HEK293T (cell line): ENCODE measurements around the gene GCA.
A peak's percentile ranks its signal among the peaks of the same experiment; 100 is the strongest.

ENCODE experiments used
- CTCF ChIA-PET: fragments of 350-600 bp; formaldehyde crosslinking; extraction: SDS; loops from one replicate; lab custom pipeline; 2021; ENCODE audit warnings: antibody characterized with exemption, inconsistent platforms; lab: Yijun Ruan, JAX
- POLR2A ChIA-PET: fragments of 350-600 bp; formaldehyde crosslinking; extraction: SDS; loops from one replicate; lab custom pipeline; 2020; ENCODE audit warnings: antibody characterized with exemption, inconsistent platforms; lab: Yijun Ruan, JAX
- DNase-seq: peaks from one replicate; pipeline ENCODE4 v3.0.0; 2012; ENCODE audit warnings: mixed read lengths; ENCODE audit errors: extremely low spot score
- ARNT ChIP-seq: fragments of 450-650 bp; IDR thresholded peaks from 2 replicates; pipeline ENCODE4 v1.6.1; 2017; ENCODE audit warnings: mild to moderate bottlenecking
- BHLHE40 ChIP-seq: fragments of 450-650 bp; IDR thresholded peaks from 2 replicates; pipeline ENCODE4 v1.6.1; 2016; ENCODE audit warnings: mild to moderate bottlenecking, moderate library complexity, borderline replicate concordance
- CTBP1 ChIP-seq: fragments of 450-650 bp; IDR thresholded peaks from 2 replicates; pipeline ENCODE4 v1.6.1; 2016; ENCODE audit warnings: borderline replicate concordance
- ELF4 ChIP-seq: fragments of 450-650 bp; IDR thresholded peaks from 2 replicates; pipeline ENCODE4 v1.6.1; 2017; ENCODE audit warnings: antibody characterized with exemption
- FOXA1 ChIP-seq: fragments of 450-650 bp; IDR thresholded peaks from 2 replicates; pipeline ENCODE4 v1.6.1; 2016; ENCODE audit warnings: mild to moderate bottlenecking
- FOXK2 ChIP-seq: fragments of 450-650 bp; IDR thresholded peaks from 2 replicates; pipeline ENCODE4 v1.6.1; 2016; ENCODE audit warnings: mild to moderate bottlenecking
- FOXM1 ChIP-seq: fragments of 450-650 bp; IDR thresholded peaks from 2 replicates; pipeline ENCODE4 v1.6.1; 2017; ENCODE audit warnings: mild to moderate bottlenecking, borderline replicate concordance
- HDGF ChIP-seq: fragments of 450-650 bp; IDR thresholded peaks from 2 replicates; pipeline ENCODE4 v1.6.1; 2017; ENCODE audit warnings: antibody characterized with exemption, borderline replicate concordance
- L3MBTL2 ChIP-seq: fragments of 450-650 bp; conservative IDR thresholded peaks from 2 replicates; pipeline ENCODE4 v1.6.1; 2016; ENCODE audit warnings: mild to moderate bottlenecking
- LEF1 ChIP-seq: fragments of 450-650 bp; IDR thresholded peaks from 2 replicates; pipeline ENCODE4 v1.6.1; 2017; ENCODE audit warnings: mild to moderate bottlenecking, borderline replicate concordance
- NFRKB ChIP-seq: fragments of 450-650 bp; IDR thresholded peaks from 2 replicates; pipeline ENCODE4 v1.6.1; 2016; ENCODE audit warnings: mild to moderate bottlenecking, moderate library complexity
- SP1 ChIP-seq: fragments of 450-650 bp; IDR thresholded peaks from 2 replicates; pipeline ENCODE4 v1.6.1; 2017
- SUZ12 ChIP-seq: fragments of 450-650 bp; IDR thresholded peaks from 2 replicates; pipeline ENCODE4 v1.6.1; 2016; ENCODE audit warnings: mild to moderate bottlenecking
- TARDBP ChIP-seq: fragments of 450-650 bp; IDR thresholded peaks from 2 replicates; pipeline ENCODE4 v1.6.1; 2016
- ZNF384 ChIP-seq: fragments of 450-650 bp; IDR thresholded peaks from 2 replicates; pipeline ENCODE4 v1.6.1; 2016
- TF ChIP-seq, protein P1 (sequence below): fragments of 450-650 bp; IDR thresholded peaks from 2 replicates; pipeline ENCODE4 v1.6.1; 2016

Gene GCA

GRCh38 chr2:162317058-162317742, 26.7 kb upstream of the GCA start:
- DNase-seq = no peak
- POLR2A ChIA-PET = no interaction called here
- CTCF ChIA-PET = interaction anchor here (2.1 kb wide), 1 partner anchor 19 kb away, joined by 6 read pairs; no protein-coding TSS in a partner anchor
- TF ChIP-seq, protein P1, sequence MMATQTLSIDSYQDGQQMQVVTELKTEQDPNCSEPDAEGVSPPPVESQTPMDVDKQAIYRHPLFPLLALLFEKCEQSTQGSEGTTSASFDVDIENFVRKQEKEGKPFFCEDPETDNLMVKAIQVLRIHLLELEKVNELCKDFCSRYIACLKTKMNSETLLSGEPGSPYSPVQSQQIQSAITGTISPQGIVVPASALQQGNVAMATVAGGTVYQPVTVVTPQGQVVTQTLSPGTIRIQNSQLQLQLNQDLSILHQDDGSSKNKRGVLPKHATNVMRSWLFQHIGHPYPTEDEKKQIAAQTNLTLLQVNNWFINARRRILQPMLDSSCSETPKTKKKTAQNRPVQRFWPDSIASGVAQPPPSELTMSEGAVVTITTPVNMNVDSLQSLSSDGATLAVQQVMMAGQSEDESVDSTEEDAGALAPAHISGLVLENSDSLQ = no peak
- TF ChIP-seq BHLHE40 (no peak), ARNT (no peak), NFRKB (no peak), ELF4 (no peak), CTBP1 (no peak), FOXK2 (no peak), FOXA1 (no peak), FOXM1 (no peak), HDGF (no peak), L3MBTL2 (no peak), SP1 (no peak), ZNF384 (no peak), SUZ12 (no peak), LEF1 (no peak), TARDBP (no peak)

DNA sequence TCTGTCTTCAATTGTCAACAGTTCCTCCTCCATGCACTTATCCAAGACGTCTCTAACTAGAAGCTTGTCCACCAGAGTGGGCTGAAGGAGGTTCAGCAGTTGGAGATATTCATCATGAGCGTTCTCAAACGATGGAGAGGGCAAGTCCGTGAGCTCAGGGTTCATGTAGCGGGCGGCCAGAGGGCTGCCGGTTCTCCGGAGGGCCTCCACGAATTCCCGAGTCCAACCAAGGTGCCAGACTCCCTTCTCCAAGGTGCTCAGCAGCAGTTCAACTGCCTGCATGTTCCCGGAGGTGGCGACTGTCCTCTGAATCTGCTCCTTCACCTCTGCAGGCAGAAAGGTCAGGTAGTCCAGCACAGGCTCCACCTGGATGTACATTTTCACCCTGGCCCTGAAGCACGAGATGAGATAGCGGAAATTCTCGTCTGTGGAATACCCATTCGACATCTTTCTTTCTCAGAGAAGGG, 26.0 kb upstream of the GCA start:
- ChIA-PET POLR2A (no interaction called here), CTCF (interaction anchor here (2.1 kb wide), 1 partner anchor 19 kb away, joined by 6 read pairs; no protein-coding TSS in a partner anchor)
- no peak for TF ChIP-seq HDGF
- TF ChIP-seq ZNF384 = no peak
- TF ChIP-seq LEF1 = no peak
- DNase-seq = peak; percentile 8

DNA sequence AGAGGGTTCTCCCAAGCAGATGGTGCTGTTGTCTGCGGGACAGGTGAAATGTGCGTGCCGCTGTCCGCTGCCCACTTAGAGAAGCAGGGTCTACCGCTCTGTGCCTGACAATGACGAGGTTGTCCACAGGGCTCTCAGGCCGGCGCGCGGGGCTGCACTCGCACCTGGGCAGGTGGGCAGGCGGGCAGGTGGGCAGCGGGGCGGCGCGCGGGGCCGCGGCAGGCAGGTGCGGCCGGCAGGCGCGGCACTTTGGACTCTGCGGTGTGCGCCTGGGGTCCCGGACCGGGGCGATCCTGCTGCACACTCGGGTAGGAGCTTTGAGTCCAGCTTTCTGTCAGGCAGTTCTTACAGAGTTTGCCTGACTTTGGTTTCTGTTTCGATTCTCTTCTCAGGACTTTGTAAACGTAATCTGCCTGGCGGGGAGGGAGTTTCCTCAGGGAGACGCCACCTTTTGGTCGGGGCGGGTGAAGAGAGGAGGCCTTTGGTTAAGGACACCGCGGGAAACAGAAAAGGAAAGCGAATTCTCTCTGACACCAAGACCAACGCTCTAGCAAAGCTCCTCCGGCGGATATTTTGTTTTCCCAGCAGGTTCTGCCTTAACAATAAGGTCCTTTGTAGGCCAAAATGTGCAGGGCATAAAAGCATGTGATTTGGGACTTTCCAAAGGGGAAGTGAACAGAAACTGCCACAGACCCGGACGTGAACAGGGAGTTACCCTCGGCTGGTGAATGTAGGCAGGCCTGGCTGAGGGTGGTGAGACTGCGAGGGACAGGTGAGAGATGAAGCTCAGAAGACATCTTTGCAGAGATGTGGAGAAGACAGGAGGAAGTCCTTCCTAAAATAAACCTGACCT, 25.4 kb upstream of the GCA start, which contains the start of gene IFIH1:
TSS of gene IFIH1 (minus strand) at position 357 of the 853 bp plus-strand sequence. CDS start 377 bp downstream, outside the sequence.
- ChIA-PET CTCF (interaction anchor here (1.1 to 2.1 kb wide), 2 partner anchors 17 to 20 kb away, joined by 4 to 6 read pairs; no protein-coding TSS in a partner anchor), POLR2A (interaction anchor here (0.8 kb wide), 1 partner anchor 12 kb away, joined by 3 read pairs; no protein-coding TSS in a partner anchor)
- TF ChIP-seq FOXK2 (no peak), ARNT (0 out of 2 replicates have a peak, but pooled peaks have one; percentile 5), L3MBTL2 (peak; percentile 45; the same call in 1 of the 2 replicates)
- DNase-seq = peak; percentile 46

- ChIA-PET CTCF (interaction anchor here (0.7 kb wide), 1 partner anchor 14 kb away, joined by 3 read pairs; no protein-coding TSS in a partner anchor), POLR2A (no interaction called here)
- TF ChIP-seq FOXK2 = no peak
- no peak for TF ChIP-seq SP1
- TF ChIP-seq BHLHE40 = no peak
- TF ChIP-seq FOXA1 = no peak
- no peak for TF ChIP-seq NFRKB
- no peak for TF ChIP-seq ZNF384
- no peak for TF ChIP-seq TARDBP
- TF ChIP-seq ELF4 = no peak
- TF ChIP-seq ARNT = no peak
- TF ChIP-seq FOXM1 = no peak
- no peak for TF ChIP-seq L3MBTL2
- no peak for DNase-seq
These were observed 22.9 kb upstream of the GCA start for GRCh38 chr2:162320864-162321517.

- ChIA-PET CTCF (no interaction called here), POLR2A (no interaction called here)
- TF ChIP-seq ZNF384 = no peak
- TF ChIP-seq ELF4 = no peak
- no peak for TF ChIP-seq SUZ12
- TF ChIP-seq, protein P1 = no peak
- no peak for TF ChIP-seq FOXA1
- TF ChIP-seq TARDBP = no peak
- no peak for TF ChIP-seq HDGF
- no peak for TF ChIP-seq SP1
- no peak for TF ChIP-seq ARNT
- TF ChIP-seq FOXK2 = no peak
- no peak for TF ChIP-seq LEF1
- TF ChIP-seq CTBP1 = no peak
- no peak for TF ChIP-seq L3MBTL2
- TF ChIP-seq BHLHE40 = no peak
- TF ChIP-seq FOXM1 = no peak
- no peak for TF ChIP-seq NFRKB
- DNase-seq = no peak
These were observed 19.0 kb upstream of the GCA start for GRCh38 chr2:162324953-162325352.

GRCh38 chr2:162327134-162327769, 16.7 kb upstream of the GCA start:
- TF ChIP-seq ARNT (no peak), FOXM1 (no peak), CTBP1 (no peak), TARDBP (no peak), HDGF (no peak), ELF4 (no peak), SUZ12 (no peak), L3MBTL2 (no peak), BHLHE40 (no peak), NFRKB (no peak), ZNF384 (no peak), FOXA1 (no peak), LEF1 (no peak), SP1 (no peak), FOXK2 (no peak)
- TF ChIP-seq, protein P1 = no peak
- DNase-seq = no peak

More at GRCh38 chr2:162327134-162327769, 16.7 kb upstream of the GCA start:
- POLR2A ChIA-PET = no interaction called here
- CTCF ChIA-PET = no interaction called here
